DND-41 (cell line): ENCODE measurements around the gene RHOT2.

Source experiments
- EZH2 ChIP-seq: IDR thresholded peaks from 3 replicates; pipeline ENCODE4 v1.6.1; 2012; ENCODE audit warnings: borderline replicate concordance, low read depth, mild to moderate bottlenecking, moderate library complexity, low read length, inconsistent platforms; ENCODE audit not compliant: severe bottlenecking
- TF ChIP-seq, protein P1 (sequence below): IDR thresholded peaks from 2 replicates; pipeline ENCODE4 v1.5.1; 2012; ENCODE audit warnings: borderline replicate concordance, low read length, moderate library complexity, mild to moderate bottlenecking; ENCODE audit not compliant: poor library complexity, severe bottlenecking; ENCODE audit errors: extremely low read depth

DNA sequence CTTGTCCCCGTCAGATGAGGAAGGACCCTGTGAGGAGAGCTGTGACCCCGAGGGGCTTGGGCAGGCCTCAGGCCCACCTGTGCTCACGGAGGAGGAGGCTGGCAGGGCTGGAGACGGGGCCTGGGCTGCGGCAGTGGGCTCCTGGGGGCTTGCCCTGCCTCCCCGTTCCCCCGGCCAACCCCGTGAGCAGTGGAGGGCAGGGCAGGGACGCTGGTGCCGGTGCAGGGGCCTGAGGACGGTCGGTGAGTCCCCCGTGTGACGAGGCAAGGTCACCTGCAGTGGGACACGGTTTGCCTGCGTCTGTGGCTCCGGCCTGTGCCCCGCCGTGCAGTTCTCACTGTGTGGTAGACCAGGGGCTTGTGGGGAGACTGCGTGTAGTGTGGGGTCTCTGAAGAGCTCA, 8.3 kb upstream of the RHOT2 start:
- TF ChIP-seq, protein P1, sequence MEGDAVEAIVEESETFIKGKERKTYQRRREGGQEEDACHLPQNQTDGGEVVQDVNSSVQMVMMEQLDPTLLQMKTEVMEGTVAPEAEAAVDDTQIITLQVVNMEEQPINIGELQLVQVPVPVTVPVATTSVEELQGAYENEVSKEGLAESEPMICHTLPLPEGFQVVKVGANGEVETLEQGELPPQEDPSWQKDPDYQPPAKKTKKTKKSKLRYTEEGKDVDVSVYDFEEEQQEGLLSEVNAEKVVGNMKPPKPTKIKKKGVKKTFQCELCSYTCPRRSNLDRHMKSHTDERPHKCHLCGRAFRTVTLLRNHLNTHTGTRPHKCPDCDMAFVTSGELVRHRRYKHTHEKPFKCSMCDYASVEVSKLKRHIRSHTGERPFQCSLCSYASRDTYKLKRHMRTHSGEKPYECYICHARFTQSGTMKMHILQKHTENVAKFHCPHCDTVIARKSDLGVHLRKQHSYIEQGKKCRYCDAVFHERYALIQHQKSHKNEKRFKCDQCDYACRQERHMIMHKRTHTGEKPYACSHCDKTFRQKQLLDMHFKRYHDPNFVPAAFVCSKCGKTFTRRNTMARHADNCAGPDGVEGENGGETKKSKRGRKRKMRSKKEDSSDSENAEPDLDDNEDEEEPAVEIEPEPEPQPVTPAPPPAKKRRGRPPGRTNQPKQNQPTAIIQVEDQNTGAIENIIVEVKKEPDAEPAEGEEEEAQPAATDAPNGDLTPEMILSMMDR, result no peak
- TF ChIP-seq EZH2, result no peak
